HG02610 (cell line): ENCODE results near the gene TMEM252.

Experiments used
- ATAC-seq: cut with Tn5 transposase; IDR thresholded peaks from one replicate; pipeline ENCODE4 v1.9.1; 2021; ENCODE audit warnings: mild to moderate bottlenecking, moderate library complexity; ENCODE audit not compliant: unreplicated experiment

Gene TMEM252

DNA sequence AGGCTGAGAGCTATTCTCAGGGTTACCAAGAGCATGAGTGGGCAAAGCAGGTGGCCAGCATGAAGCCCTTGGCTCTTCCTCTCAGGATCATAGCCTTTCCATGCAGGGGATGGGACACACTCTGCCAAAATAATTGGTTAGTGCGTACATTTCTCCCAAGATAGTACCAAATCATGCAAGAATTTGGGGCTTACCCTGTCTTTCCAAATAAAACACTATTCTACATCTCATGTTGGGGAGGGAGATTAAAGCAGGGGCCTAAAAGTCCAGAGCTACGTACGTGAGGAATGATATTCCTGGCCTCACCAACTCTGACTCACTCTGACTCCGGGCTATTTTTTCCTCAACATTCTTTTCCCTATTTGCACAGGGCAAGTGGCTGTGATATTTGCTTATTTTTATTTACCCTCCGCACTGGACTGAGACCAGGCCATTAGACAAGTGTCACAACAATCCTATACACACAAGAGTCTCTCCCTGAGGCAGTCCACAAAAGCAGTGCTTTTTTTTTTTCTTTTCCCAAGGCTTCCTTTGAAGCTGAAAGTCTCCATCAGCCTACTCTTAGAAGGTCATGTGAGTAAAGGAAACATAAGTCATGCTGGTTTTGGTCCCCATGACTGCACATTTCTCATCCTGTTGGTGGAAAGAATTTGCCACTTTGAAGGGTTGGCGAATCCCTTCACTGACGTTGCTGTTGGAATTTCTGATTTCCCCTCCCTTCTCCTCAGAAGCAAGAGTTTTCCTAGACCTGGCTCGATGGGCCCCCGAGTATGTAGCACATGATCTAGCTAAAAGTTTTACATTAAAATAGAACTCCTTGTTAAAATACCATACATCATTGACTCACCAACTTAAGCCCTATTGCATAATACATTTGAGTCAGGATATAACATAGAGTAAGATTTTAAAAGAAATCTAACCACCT, 40.0 kb downstream of the TMEM252 start:
- ATAC-seq: no peak

DNA sequence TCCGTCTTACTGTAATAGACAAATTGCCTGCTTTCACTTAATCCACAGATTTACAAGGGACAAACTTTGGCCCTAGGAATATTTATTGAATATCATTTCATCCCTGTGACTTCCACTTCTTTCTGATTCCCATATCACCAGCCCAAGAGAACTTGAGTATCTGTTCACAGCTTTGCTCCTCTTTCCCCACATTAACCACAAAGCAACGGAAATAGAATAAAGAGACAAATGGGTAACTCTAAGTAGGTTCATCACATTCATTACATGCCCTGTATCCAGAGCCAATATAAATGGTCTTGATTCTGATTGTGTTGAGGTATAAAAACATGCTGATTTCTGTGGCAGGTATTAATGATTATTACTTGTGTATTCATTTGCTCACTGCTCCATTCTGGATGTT, 41.9 kb downstream of the TMEM252 start:
- ATAC-seq: no peak

DNA sequence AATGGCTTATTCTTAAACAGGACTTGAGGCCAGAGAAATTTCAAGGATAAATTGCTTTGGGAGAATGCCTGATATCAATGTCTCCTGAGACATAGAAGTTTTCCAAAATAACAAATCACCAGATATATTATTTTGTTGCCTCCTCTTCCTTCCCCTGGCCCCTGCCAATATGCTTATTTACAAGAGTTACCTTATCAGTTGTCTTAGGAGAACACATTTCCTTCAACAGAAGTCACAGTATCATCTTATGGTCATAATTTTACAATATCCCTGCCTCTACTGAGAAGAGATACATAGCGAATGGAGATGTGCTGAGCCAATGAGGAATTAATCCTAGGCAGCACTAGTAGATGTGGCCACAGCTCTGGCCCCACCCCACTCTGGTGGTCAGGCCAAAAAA, 43.1 kb downstream of the TMEM252 start:
- ATAC-seq: no peak

DNA sequence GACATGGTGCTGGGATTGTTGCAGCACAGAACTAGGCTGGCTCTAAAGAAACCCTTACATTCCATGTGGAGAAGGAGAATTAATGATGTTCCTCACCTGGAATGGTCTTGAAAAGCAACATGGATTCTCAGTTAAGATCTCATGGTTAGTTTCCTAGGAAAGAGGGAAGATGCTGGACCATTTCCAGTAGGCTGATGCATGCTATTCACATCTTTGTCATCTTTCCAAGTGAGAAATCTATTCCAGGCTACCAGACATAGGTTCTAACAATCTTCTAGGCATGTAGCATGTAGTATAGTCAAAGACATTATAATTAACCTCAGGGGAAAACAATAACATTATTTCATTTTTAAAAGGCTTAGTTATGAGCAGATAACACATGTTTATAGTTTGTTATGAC, 44.3 kb downstream of the TMEM252 start:
- ATAC-seq: no peak

DNA sequence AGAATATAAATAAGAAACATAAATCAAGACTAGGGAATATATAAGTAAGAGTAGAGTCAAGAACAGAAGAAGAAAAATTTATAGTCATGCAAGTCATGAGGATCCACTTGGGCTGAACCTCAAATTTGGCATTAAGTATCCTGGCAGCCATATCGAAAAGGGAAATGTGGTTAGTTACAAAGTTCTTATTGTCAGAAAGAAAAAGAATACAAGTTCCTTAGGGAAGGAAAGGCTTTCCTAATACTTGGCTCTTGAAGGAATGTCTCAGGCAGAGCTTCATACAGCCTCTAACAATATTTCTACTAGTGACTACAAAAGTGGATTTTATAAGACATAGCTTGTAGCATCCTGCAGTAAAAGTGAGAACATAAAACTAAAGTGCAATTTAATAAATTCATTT, 45.4 kb downstream of the TMEM252 start:
- ATAC-seq: no peak

DNA sequence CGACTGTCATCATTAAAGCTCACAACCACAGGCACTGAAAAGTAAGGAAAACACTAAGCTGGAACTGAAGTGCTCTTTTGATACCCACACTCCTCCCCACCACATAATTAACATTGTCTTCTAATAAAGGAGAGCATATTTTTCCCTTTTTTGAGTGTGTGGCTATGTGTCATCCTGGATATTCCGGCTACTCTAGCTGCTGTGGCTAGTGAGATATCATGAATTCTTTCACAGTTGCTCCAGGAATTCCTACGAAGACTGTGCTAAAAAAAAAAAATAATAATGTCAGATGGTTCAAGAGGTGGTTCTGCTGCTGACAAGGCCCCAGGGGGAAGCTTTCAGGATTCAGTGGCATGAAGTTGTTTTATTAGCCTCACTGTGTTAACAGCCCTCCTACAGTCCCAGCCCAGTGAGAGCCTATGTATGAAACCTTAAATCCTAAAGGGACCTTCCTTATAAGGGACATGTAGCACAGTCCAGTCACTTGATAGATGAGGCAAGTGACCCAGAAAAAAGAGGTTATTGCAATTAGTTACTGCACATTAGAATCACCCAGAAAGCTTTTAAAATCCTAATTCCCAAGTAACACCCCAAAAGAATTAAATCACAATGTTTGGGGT, 46.6 kb downstream of the TMEM252 start:
- ATAC-seq: no peak

DNA sequence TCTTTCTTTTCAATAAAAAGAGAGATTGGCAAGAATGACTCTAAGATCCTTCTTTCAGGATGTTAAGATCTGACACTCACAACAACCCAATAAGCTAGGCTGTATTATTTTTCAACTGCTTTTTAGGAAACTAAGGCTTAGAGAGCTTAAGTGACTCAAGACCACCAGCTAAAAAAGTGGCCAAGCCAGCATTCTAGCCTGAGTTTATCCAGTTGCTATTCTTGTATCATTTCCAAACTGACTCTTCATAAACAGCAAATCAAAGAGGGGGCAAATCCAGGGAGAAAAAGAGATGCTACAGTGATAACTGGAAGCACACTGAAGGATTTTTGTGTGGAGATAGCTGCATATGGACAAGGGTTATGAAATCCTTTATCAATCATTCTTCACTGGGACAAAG, 47.1 kb downstream of the TMEM252 start:
- ATAC-seq: no peak

DNA sequence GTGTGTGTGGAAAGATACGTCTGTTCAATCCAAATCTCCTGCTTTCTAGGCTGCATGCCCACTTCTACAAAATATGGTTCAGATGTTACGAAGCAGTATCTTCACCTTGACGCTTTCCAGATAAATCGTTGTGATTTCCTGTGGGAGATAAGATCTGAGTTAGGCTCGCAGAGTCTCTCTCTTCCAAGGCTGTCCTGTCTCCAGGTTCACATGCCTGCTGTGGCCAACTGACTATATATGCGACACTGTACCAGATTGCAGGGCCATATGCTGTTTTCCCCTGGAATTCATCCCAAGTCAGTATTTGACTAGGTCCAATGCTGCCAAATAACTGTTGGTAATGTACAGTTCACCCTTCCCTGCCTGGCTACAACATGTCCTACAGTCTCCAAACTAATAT, 47.9 kb downstream of the TMEM252 start:
- no peak for ATAC-seq

DNA sequence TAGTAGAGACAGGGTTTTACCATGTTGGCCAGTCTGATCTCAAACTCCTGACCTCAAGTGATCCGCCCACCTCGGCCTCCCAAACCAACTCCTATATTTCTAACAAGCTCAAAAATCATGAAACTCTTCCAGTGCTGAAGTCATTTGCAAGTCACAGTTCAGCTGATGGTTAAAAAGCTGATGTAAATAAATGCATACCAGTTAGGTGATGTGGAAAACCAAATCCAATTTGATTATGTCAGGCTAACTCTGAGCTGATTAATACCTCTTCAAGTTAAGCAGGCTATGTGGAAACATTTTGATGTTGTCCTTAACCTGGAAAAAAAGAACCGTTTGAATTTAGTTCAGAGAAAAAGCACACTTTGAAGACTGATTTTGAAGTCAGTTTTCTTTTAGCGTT, 51.0 kb downstream of the TMEM252 start:
- ATAC-seq: no peak

DNA sequence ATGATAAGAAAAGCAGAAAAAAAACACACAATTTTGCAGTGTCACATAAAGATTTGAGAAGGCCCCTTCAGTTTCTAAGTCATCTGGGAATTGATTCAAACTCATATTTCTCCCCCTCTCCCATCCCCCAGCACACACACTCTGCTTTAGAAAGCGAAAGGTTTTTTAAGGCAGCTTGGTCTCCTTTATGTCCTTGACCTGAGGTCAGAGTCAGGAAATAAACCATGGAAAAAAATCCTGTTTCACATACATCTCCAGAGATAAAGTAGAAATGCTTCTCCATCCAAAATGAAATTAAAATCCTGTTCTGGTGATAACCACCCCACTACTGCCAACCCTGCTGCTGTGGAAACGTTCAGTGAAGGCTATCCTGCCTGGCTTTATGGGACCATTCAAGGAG, 52.6 kb downstream of the TMEM252 start:
- no peak for ATAC-seq
